ENCODE data around the gene GPC3.
A peak's percentile ranks its signal among the peaks of the same experiment; 100 is the strongest.

Gene GPC3

DNA sequence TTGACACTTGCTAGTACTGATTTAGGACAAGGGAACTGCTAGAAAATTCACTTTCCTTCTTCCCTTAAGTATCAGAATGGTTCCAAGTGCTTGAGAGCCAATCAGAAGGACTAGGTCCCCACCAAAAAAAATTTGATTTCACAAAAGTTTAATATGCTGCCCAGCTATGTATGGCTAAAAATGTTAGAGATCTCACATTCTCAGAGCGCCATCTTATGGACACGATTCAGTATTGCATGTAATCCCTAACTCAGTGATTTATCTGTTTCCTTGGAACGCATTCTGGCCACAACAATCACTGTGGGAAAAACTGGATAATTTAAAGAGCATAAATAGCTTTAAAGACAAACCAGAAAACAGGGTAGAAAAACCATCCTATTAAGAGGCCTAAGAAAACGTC lies 315.0 kb downstream of the GPC3 start:
- peak; percentile 45 for DNase-seq

DNA sequence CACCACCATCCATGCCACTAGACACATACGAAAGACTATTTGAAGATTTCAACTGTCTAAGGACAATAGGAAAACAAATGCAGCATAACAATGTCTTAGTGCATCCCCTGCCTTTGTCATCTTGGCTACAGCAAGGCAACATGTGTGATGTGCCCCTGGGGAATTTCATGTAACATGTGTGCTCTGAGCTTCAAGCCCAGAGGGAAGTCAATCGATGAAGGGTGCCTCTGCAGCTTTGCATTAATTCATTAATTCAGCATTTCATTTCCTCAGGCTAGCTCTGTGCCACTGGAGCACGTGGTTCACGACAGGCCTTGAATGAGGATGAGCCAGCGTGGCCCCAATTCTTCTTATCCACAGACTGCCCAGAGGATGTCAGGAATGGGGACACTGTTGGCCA lies 316.2 kb downstream of the GPC3 start:
- no peak for DNase-seq

DNA sequence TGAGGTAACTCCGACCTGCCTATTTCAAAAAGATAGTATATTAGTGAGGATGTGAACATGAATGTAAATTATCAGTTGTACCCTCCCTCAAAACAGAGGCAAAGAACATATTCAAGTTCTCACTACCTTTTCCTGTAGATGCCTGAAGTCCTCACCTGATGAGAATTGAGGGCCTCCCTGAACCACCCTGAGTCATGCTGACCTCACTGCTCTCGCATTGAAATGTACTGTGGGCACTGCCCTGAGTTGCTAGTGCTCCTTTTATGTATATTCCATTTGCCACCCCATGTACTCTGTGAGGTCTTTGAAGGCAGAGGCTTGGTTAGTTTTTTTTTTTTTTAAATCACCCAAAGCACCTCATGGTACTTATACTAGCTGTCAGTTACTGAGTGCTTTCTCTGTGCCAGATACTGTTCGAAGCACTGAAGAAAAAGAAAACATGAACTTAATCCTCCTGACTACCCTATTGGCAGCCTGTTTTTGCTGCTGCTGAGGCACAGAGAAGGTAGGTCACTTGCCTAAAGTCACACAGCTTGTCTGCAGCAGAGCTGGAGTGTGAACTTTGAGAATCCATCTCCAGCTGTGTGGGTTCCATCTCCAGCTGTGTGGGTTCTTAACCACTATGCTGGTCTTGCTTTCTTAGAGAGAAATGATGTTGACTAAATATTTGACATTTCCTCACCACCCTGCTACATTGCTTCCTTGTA lies 317.0 kb downstream of the GPC3 start:
- DNase-seq = no peak

DNA sequence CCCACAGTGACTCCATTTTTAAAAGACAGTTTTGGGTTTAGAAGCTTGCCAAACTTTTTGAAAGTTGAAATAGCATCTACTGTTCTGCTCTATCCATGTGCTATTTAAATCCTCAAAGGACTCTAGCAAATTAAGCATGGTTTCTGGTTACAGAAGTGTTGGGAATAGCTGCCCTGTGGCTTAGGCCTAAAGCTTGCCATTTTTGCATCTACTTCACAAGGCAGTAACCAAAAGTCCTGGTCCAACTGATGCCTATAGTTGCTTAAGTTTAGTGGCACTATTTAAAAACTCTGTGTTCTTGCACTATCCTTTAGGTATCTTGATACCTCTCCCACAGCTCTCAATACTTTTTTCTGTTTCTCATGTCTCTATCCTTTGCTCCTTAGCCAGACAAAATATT lies 319.1 kb downstream of the GPC3 start:
- DNase-seq = no peak

DNA sequence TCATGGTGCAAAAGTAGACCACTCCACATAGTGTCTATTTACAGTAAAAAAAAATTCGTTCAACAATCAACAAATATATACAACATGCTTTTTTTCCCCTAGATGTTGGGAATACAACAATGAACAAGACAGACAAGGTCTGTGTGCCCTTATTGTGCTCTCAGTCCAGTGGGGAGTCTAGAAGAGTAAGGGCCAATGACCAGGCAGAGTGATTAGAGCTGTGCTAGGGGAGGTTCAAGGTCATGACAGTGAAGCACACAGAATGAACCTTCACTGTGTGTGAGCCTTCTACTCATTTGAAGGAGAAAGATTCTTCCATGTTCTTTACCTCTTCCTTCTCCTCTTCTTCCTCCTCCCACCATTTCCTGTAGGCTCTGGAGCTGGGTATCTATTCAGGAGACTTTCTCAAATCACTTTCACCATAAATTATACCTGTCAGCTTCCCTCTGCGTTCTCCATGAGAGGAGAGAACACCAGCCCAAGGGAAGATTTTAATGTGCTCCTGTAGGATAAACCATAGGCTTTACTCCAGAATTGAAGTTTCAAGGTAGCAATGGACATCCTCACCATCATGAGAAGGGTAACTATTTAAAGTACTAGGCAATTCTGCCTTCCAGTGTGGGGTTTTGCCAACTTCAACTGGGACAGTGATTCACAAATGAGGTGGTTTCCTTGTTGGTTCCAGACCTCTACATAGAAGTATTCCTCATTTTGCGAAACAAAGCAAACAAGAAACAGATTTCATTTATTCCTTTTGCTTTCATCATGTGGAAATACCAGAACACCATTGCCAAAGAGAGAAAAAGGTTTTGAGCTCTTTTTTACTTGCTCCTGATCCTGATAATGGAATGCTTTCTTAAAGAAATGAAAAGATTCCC lies 323.2 kb downstream of the GPC3 start:
- DNase-seq = no peak

DNA sequence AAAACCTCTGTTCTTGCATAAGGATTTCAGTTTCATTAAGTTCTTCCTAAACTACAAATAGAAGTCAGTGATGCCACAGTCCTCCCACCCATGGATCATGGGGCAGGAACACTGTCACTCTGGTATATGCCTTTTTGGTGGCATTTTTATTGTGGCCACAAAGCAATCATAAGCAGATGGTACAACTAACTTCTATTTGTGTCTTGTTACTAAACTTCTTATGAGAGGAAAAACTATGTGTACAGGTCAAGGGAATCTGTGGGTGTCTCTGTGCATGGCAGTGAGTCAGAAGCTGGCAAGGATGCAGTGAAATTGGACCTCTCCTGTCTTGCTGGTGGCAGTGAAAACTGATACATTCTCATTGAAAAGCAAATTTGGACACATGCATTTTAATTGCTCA lies 325.1 kb downstream of the GPC3 start:
- no peak for DNase-seq

DNA sequence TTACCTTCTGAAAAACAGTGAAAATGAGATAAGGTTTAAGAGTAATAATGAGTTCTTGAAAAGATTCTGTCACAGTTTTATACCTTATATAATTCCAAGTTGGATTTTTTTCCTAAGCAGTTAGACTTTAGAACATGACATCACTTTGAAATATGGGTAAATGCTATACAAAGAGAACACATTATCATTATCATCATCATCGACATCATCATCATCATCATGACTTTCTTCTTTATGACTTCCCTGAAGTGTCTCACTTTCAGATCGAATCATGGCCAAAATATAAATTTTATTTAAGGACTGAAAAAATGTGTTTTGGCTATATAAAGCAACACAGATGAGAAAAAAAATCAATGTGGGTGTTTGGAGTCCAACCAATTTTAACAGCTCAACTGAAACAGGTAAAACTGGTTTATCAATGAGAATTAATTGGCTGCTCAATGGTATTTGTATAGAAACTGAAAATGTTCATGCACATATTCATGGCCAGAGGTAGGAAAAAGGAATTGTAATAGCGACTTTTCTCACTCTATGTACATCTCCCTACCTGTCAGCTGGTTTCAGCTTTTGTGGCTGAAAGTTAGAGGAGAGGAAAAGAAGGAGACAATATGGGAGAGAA lies 327.0 kb downstream of the GPC3 start:
- DNase-seq = no peak

DNA sequence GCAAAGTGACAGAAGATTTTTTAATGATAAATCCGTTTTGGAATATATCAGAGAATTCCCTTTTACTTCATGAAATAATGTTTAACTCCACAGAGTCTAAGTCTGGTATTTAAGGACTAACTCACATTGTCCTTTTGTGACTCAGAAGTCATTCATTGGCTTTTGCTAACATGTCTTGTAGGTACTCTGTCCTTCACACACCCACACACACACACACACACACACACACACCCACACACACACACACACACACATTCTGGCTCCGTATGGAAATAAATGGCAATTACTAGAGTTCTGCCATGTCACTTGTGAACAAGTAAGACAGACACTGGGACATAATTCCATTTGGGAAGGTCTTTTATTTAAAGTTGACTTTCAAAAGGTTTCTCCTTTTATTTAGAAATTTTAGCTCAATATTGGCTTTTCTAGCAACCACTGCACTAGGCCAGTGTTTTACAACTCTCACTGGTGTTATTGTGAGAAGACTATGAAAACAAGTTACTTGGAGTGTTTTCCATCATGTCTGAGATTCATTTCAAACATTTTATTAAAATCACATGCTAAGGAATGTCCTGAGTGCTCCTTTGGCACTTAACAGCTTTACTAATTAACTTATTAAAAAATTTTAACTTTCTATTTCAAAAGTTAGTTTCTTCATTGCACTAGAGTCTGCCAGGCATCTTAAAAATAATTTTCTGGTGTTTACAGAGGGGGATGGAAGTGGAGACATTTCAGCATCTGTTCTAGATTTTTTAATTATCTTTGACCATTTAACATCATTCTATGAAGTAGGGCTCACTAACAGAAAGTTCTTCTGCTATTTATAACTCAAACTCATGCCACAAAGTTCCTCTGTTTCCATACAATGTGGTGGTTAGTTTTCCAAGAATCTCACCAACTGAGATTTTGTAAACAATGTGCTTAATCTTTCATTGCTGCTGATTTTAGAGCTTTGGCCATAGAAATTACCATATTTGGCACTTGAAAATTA lies 329.8 kb downstream of the GPC3 start:
- no peak for DNase-seq

DNA sequence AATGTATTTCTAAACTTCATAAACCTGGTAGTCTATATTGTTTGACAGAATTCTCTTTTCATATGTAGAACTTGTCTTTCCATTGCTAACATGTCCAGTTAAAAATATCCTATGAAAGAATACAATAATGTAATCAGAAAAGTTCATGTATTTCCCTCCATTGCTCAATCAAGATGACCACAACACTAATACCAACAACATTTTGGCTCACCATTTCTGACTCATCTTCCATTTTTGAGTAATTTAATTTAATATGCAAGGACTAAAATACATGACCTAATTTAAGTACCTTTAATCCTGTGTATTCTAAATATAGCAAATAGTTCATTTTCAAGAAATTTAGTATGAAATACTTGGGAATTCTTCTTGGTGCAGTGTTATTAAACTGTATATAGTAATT lies 330.6 kb downstream of the GPC3 start:
- no peak for DNase-seq

DNA sequence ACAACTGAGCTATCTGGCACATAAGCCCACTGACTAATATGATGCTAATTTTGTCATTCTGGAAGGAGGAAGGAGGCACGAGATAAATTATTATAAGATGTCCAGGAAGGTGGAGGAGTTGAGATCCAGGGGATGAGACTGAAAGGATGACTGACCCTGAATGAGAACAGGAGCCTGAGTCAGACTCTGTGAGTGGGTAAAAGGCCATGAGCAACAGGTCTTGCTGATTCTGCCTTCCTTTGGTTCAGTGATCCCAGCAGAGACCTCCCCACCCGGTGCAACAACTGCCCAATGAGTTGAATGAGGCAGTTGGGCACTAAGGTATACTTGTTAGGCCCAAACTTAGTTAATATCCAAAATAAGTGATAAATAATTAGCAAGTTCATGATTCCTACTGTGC lies 332.0 kb downstream of the GPC3 start:
- no peak for DNase-seq

DNA sequence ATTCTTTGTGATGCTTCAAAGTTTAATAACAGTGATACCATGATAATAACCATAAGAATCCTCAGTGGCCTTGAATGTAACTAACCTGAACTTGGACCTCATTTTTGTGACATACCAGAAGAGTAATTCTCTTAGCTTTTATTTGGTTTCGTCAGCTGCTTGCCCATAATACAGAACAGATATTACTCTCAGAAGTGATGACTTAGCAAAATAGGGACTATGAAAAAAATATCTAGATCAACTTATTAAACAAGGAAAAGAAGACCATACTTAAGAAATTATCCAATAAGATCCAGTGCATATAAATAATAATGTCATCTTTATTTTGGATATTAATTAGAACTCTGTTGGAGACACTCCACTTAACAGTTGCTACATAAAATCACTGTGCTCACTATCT lies 333.2 kb downstream of the GPC3 start:
- DNase-seq = no peak

DNA sequence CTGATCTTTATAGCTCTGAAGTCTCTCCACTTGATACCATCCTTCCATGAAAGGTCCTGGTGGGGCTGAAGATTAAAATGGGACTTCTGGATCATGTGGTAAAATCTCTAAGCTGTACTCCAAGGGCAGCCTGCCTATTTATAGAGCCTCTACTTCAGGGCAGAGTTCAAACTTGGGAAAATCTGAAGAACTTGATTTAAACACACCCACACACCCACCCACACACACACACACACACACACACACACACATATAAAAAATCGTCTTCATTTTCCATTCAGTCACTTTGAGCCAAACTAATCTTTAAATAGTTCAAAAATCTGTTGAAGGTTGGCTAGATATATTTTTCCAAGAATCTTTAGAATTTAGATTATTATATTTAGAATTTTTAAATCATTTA lies 335.2 kb downstream of the GPC3 start:
- no peak for DNase-seq

DNA sequence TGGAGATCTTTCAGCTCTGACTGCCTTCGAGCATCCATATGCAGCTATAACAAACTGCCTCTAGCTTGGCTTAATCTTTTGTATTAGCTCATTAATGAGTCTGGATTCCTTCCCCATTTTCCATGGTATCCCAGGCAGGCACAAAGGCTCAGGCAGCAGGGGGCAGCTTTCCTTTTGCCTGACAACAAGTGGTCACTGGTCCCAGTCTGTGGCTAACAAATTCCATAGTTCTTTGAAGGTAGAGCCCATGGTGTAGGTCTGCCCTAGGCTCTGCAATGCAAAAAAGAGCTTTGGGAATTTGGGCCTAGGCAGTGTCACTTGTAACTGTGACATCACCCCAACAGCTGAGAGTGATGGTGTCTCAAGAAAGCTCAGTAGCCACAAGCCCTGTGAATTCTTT lies 335.7 kb downstream of the GPC3 start:
- DNase-seq = no peak

DNA sequence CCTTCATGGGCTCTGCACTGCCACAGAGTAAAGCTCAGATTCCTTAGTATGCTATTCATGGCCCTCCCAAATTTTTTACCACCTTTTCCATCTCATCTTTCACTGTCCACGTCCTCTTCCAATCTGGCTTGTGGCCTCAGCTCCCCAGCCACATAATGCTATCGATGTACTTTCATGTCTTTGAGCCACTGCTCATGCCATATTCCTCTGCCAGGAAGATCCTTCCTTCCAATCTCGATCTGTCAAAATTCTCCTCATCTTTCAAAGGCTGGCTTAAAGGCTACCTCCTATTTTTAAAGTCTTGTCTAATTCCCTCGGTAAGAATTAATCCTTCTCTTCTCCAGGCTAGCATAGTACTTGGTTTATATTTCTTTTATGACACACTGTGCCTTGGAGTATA lies 336.8 kb downstream of the GPC3 start:
- no peak for DNase-seq

DNA sequence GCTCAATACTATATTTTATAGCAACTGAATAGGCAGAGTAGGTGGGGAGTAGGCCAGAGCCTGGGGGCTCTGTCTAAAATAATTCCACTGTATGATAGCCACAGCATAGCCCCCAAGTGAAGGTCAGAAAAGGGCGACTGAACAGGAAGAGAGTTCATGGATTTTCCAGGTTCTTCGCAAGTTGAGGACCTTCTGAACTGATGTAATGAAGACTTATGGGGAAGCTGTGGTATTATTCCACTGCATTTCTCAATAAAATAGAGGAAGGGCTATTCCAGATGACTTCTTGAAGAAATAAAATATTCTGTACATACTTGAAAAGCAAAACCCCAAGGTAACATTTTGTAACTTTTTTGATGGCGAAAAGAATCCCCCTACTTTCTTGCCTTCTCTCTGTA lies 338.7 kb downstream of the GPC3 start:
- no peak for DNase-seq

DNA sequence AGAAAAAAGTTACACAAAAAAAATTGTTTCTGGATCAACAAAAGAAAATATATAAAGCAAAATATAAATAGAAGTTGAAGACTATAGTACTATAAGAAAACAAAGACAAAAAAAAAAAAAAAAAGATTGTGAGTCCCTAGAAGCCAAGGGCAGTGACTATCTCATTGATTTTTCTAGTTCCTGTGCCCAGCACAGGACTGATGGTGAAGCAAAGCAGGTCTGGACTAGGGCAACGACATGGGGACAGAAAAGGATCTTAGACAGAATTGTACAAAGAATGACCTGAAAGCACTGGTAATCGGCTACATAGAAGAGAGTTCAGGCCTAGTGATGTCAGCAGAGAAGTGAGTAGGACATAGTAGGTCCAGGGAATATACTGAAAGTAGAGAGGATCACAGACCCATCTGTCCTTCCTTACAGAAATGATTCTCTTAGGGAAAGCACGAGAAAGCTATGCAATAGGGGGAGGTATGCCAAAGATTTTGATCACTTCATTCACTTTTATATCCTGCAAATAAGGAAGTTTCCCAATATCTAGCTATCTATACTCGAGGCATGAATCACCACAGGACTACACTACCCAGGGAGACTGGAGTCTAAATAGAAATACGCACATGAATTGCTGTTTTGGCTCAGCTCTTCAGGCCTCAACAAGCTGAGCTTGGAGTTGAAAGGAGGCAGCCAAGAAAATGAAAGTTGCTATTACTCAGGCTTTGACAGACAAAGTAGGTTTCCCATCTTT lies 339.2 kb downstream of the GPC3 start:
- no peak for DNase-seq

DNA sequence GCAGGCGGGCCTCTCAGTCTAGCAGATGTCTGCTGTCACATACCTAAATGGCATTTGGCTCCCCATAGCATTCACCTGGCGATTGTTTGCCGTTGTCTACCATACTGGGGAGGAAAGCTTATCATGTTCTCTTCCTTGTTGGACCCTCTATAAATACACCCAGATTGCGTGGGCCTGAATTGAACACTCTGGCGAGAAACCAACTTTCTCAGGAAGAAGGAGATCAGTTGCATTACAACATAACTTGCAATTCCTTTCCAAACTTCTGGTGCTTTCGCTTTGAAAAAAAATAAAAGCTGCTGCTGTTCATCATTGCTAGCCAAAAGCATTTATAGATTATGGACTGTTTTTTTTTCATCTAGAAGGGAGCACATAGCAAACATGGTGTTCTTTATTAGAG lies 340.1 kb downstream of the GPC3 start:
- no peak for DNase-seq

DNA sequence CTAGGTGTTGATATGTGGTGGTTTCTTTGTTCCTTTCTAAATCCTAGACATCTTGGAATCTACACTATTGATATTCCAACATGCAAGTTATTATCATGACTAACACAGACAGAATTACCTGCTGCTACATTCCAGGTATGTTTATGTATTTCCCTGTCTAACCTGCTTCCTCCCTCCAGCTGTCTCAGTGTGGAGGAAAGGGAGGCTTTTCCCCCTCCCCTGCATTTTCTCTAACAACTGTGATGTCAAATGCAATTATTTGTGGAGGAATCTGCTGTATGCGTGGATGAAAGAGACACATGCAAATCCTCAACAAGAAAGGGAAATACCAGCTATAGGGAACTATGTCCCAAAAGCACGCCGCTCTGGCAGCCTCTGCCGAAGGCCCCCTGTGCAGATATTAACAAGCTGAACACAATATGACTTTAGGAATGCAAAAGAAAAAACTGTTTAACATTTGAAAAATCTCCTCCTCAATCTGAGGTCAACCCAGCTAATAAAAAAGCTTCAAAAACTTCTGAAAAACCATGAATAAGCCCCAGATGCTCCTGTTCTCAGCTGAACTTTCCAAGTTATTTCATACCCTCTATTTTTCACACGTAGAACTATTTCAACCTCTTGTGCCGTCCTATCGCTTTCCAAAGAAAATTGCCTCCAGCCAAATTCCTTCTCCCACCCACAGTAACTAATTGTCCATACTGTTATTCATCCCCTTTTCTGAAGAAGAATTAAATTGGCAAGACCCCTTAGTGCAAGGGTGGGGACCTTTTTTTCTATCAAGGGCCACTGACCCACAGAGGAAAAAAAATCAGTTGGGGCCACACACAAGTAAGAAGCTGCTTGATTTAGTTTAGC lies 345.0 kb downstream of the GPC3 start:
- DNase-seq = no peak

DNA sequence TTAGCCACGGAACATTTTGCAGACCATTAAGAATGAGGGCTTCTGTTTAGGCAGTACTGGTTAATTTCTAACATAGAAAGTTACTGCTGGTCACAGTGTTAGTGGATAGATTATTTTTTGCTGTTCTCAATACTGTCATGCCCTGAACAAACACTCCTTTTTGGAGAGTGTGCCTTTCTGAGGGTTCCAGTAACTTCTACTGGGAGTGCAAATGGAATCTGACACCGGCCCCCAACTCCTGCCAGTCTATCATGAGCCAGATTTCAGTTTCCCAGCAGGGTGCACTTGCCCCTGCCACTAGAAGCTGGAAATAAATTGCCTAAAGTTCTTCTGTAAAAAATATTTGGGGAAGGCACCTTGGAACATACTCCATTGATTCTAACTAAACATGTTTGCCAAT lies 345.7 kb downstream of the GPC3 start:
- DNase-seq = no peak

DNA sequence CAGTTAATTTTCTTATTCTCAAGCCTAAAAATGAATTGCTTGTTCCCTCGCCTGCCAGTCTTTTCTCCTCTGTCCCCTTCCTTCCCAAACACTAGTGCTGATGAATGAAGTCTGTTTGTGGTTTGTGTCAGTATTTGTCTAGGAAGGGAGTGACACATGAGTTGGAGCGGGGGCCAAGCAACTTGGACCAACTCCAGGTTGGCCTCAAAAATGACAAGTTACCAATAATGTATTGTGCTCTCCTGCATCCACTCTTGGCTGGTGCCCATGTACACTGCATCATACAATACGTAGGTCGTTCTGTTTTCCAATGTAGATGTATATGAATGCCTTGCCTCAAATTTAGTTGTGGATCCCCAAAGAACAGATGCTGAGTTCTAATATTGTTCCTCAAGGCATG lies 347.1 kb downstream of the GPC3 start:
- DNase-seq = no peak

DNA sequence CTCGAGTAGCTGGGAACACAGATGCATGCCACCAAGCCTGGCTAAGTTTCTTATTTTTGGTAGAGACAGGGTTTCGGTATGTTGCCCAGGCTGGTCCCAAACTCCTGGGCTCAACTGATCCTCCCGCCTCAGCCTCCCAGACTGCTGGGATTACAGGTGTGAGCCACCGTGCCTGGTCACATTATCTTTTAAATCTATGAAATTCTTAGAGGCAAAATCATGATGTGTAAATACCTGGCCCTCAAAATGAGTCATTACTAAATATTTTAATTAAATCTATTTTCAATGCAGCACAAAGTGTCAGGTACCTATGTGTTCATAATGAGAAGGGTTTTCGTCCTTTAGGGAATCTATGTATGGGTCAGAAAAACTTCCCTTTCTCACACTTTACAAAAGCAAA lies 347.6 kb downstream of the GPC3 start:
- no peak for DNase-seq
